NOMO-1 treated with dmso at 0.1 percent for 144 hours (cell line): Measurements from ENCODE around the gene ARID5B.

Source experiments
- DNase-seq: peaks from one replicate; lab custom pipeline; 2025; ENCODE audit not compliant: unreplicated experiment; lab: John Stamatoyannopoulos, UW

ARID5B gene

GRCh38 chr10:62069452-62070178 lies 168.1 kb downstream of the ARID5B start:
- no peak for DNase-seq

- no peak for DNase-seq
Observed at GRCh38 chr10:62071846-62072281, 170.4 kb downstream of the ARID5B start.

- DNase-seq: no peak
Observed at GRCh38 chr10:62072901-62073300, 171.4 kb downstream of the ARID5B start.

GRCh38 chr10:62073429-62073828 lies 171.9 kb downstream of the ARID5B start:
- no peak for DNase-seq

GRCh38 chr10:62075414-62075813 lies 173.9 kb downstream of the ARID5B start:
- DNase-seq: no peak

GRCh38 chr10:62075912-62076311 lies 174.4 kb downstream of the ARID5B start:
- DNase-seq: no peak

GRCh38 chr10:62076891-62077290 lies 175.4 kb downstream of the ARID5B start:
- no peak for DNase-seq

- no peak for DNase-seq
Observed at GRCh38 chr10:62077330-62078015, 176.0 kb downstream of the ARID5B start.

GRCh38 chr10:62079885-62080559 lies 178.5 kb downstream of the ARID5B start:
- DNase-seq: no peak

GRCh38 chr10:62080905-62081304 lies 179.4 kb downstream of the ARID5B start:
- DNase-seq: no peak

GRCh38 chr10:62081341-62082270 lies 180.1 kb downstream of the ARID5B start:
- no peak for DNase-seq

- DNase-seq: no peak
Observed at GRCh38 chr10:62082271-62082656, 180.8 kb downstream of the ARID5B start.

GRCh38 chr10:62082729-62083411 lies 181.4 kb downstream of the ARID5B start:
- DNase-seq: peak; percentile 41

GRCh38 chr10:62083412-62084267 lies 182.1 kb downstream of the ARID5B start:
- no peak for DNase-seq

GRCh38 chr10:62084451-62084850 lies 183.0 kb downstream of the ARID5B start:
- DNase-seq: no peak

GRCh38 chr10:62085404-62085803 lies 183.9 kb downstream of the ARID5B start:
- no peak for DNase-seq

GRCh38 chr10:62085821-62086220 lies 184.3 kb downstream of the ARID5B start:
- no peak for DNase-seq

- DNase-seq: no peak
Observed at GRCh38 chr10:62087329-62087728, 185.8 kb downstream of the ARID5B start.

GRCh38 chr10:62088786-62089185 lies 187.3 kb downstream of the ARID5B start:
- no peak for DNase-seq
